NCI-H2227 (cell line): ENCODE data around the gene GLTPD2.

Source experiments
- DNase-seq: peaks from one replicate; lab custom pipeline; 2025; ENCODE audit not compliant: unreplicated experiment; lab: John Stamatoyannopoulos, UW

GLTPD2 gene

GRCh38 chr17:4771519-4772234 lies 17.1 kb upstream of the GLTPD2 start, which contains the start of gene TM4SF5:
TSS of gene TM4SF5 (plus strand) at chr17:4771886. CDS start at chr17:4771923, 37 bp downstream.
- DNase-seq = peak; percentile 2

- peak; percentile 3 for DNase-seq
Observed at GRCh38 chr17:4772235-4772613, 16.5 kb upstream of the GLTPD2 start.

- no peak for DNase-seq
Observed at GRCh38 chr17:4777969-4778760, 10.6 kb upstream of the GLTPD2 start.

GRCh38 chr17:4780325-4780955 lies 8.3 kb upstream of the GLTPD2 start:
- no peak for DNase-seq

GRCh38 chr17:4782652-4783051 lies 6.1 kb upstream of the GLTPD2 start:
- no peak for DNase-seq

- DNase-seq = no peak
Observed at GRCh38 chr17:4785311-4786105, 3.3 kb upstream of the GLTPD2 start.

- DNase-seq = no peak
Observed at GRCh38 chr17:4786106-4786511, 2.7 kb upstream of the GLTPD2 start, which contains the start of gene VMO1. TSS of gene VMO1 (minus strand) at chr17:4786364. CDS start at chr17:4786352, 12 bp downstream.

- no peak for DNase-seq
Observed at GRCh38 chr17:4786516-4786915, 2.2 kb upstream of the GLTPD2 start.

GRCh38 chr17:4788159-4788806 lies 481 bp upstream of the GLTPD2 start:
- DNase-seq = peak; percentile 67

- DNase-seq = no peak
Observed at GRCh38 chr17:4789701-4789950, 862 bp downstream of the GLTPD2 start.

- peak; percentile 85 for DNase-seq
Observed at GRCh38 chr17:4789951-4790704, 1.4 kb downstream of the GLTPD2 start.

GRCh38 chr17:4790705-4791088 lies 1.9 kb downstream of the GLTPD2 start:
- no peak for DNase-seq

GRCh38 chr17:4795168-4795567 lies 6.4 kb downstream of the GLTPD2 start:
- DNase-seq = no peak

GRCh38 chr17:4796552-4796920 lies 7.8 kb downstream of the GLTPD2 start:
- peak; percentile 47 for DNase-seq

GRCh38 chr17:4800462-4801196 lies 11.9 kb downstream of the GLTPD2 start:
- DNase-seq = peak; percentile 15

GRCh38 chr17:4802228-4802627 lies 13.5 kb downstream of the GLTPD2 start, which contains the start of gene C17orf114:
TSS of gene C17orf114 (minus strand) at chr17:4802328.
- DNase-seq = no peak

- peak; percentile 39 for DNase-seq
Observed at GRCh38 chr17:4806456-4806776, 17.7 kb downstream of the GLTPD2 start.

GRCh38 chr17:4806777-4807604 lies 18.2 kb downstream of the GLTPD2 start, which contains the start of gene PLD2:
TSS of gene PLD2 (plus strand) at chr17:4807152. CDS start at chr17:4807773, 621 bp downstream.
- DNase-seq = peak; percentile 84
